Heart left ventricle (tissue), 16 donors: ENCODE data around the gene ZBTB3. TPM values are rescaled to one million over a fixed set of nuclear protein-coding genes. Genes with fewer than 3 reads are reported as not detected.

Experiments
- ATAC-seq, 4 donors: fragments of 200-7000 bp; cut with Tn5 transposase; one replicate each; pipeline ENCODE4 v1.9.1; 2020 to 2022; ENCODE audit warnings: moderate library complexity in 4 of 4, mild to moderate bottlenecking in 3 of 4, moderate number of reproducible peaks in 1 of 4
- DNase-seq, 5 donors: peaks; one replicate each; pipeline ENCODE4 v3.0.0-alpha.2; 2020
- H3K27ac ChIP-seq, 12 donors: fragments of 200-600 bp; sonication (generic) in 4 of 12; one replicate each; pipeline versions ENCODE4 v1.5.0 to v1.8.0; 2016 to 2022; ENCODE audit warnings: mild to moderate bottlenecking in 2 of 12
- H3K27me3 ChIP-seq, 9 donors: fragments of 200-600 bp; sonication (generic) in 2 of 9; one replicate each; pipeline versions ENCODE4 v1.5.1 to v1.8.0; 2016 to 2022; ENCODE audit warnings: mild to moderate bottlenecking in 3 of 9
- H3K36me3 ChIP-seq, 9 donors: fragments of 200-600 bp; sonication (generic) in 2 of 9; one replicate each; pipeline versions ENCODE4 v1.5.0 to v1.8.0; 2018 to 2022; ENCODE audit warnings: mild to moderate bottlenecking in 2 of 9
- H3K4me1 ChIP-seq, 12 donors: fragments of 200-600 bp; sonication (generic) in 4 of 12; one replicate each; pipeline versions ENCODE4 v1.5.0 to v1.8.0; 2016 to 2022; ENCODE audit warnings: mild to moderate bottlenecking in 3 of 12
- H3K4me3 ChIP-seq, 12 donors: fragments of 200-600 bp; sonication (generic) in 4 of 12; one replicate each; pipeline versions ENCODE4 v1.5.0 to v1.8.0; 2017 to 2022; ENCODE audit warnings: mild to moderate bottlenecking in 9 of 12, moderate library complexity in 4 of 12
- H3K9me3 ChIP-seq, 12 donors: fragments of 200-600 bp; sonication (generic) in 4 of 12; one replicate each; pipeline versions ENCODE4 v1.5.0 to v1.8.0; 2016 to 2022; ENCODE audit warnings: mild to moderate bottlenecking in 1 of 12
- POLR2A ChIP-seq, 2 donors: fragments of 450-650 bp; IDR thresholded peaks; one replicate each; pipeline ENCODE4 v1.6.1; 2017; ENCODE audit warnings: antibody characterized with exemption in 2 of 2, mild to moderate bottlenecking in 2 of 2, moderate library complexity in 2 of 2
- WGBS, 4 donors: extraction: QIAGEN DNeasy Blood & Tissue Kit in 2 of 4; methylation state at CpG; one replicate each; pipeline versions ENCODE4 v1.1.5 to v1.1.7; 2013 to 2018; 5-methylcytosine and 5-hydroxymethylcytosine counted together
- intact Hi-C, 10 donors: fragments of 100-400 bp; cut with DNase I; formaldehyde crosslinking; loops; one replicate each; pipeline versions ENCODE4 v1.11.1 to v1.14.2; 2022
- polyA plus RNA-seq, 2 donors: library from polyadenylated mRNA; stranded (reverse); fragments of 200-250 nt; gene quantifications; one replicate each; pipeline ENCODE4 v1.2.3, GENCODE V29; 2013
- total RNA-seq, 9 donors: library from RNA; depleted of rRNA in 2 of 9; stranded (reverse); fragments of >200 nt in 2 of 9; fragmentation: NEBNext Ultra II Directional in 3 of 9; extraction: Animal tissue kit (Norgen Biotek cat#: 25700) in 3 of 9; gene quantifications; one replicate each; pipeline versions ENCODE4 v1.1.0 to v1.2.4, GENCODE V29; 2016 to 2023
- TF ChIP-seq, protein P1 (sequence below), 12 donors: fragments of 200-600 bp; sonication (generic) in 4 of 12; IDR thresholded peaks; one replicate each; pipeline versions ENCODE4 v1.5.0 to v1.8.0; 2018 to 2022; ENCODE audit warnings: antibody characterized with exemption in 12 of 12, mild to moderate bottlenecking in 5 of 12
- donor health status: ischemic (EF 13 %, LVEDD 7.1; RV severe dilation, severe dysfunction).
- donor health status: healthy with polysubstance abuse.
- donor health status: DM: no; HTN: yes; CAD: no.
- donor health status: DM: no; HTN: no; CAD: no.
- donor health status: ischemic (EF 25% LVEDD 6.9; RV normal size, moderate dysfunction).
- donor health status: ischemic (EF 25% LVEDD 5.7; RV mildly dilated, moderate dysfunction).
- donor health status: healthy.
- donor health status: DM: yes; HTN: yes; CAD: no.
- donor health status: ischemic (EF 35%, LVEDD 5.7; RV mildly dilated, moderate dysfunction).
- donor health status: nonischemic (EF 11% LVEDD 7.7; RV severe dilation, severe dysfunction).
- donor health status: DM: yes; HTN: yes; CAD: no.
- donor health status: PGD.
- donor health status: ischemic (EF 29% LVEDD 5.4; RV normal size, mild dysfunction).
- donor health status: nonischemic (EF 23%, LVEDD 6.1; RV moderate dilation, normal function).

The ZBTB3 gene
- total and polyA plus RNA-seq, 11 donors, result 3.5 to 16.6 (median 9.6) TPM

GRCh38 chr11:62789576-62789975 is 35.6 kb upstream of the ZBTB3 start:
- Histone ChIP-seq H3K9me3 (no peaks in the 10 kb centered on the region), H3K4me1 (peaks cover 6 to 62% (median 51%) of the 10 kb centered on the region in 12 donors), H3K4me3 (no peak overlapping the region), H3K36me3 (peaks cover 0 to 56% (median 45%) of the 10 kb centered on the region in 9 donors), H3K27me3 (no peaks in the 10 kb centered on the region), H3K27ac (peak overlapping the region in 3 of 12 donors; percentile 4 to 82 (median 21))
- TF ChIP-seq, protein P1, sequence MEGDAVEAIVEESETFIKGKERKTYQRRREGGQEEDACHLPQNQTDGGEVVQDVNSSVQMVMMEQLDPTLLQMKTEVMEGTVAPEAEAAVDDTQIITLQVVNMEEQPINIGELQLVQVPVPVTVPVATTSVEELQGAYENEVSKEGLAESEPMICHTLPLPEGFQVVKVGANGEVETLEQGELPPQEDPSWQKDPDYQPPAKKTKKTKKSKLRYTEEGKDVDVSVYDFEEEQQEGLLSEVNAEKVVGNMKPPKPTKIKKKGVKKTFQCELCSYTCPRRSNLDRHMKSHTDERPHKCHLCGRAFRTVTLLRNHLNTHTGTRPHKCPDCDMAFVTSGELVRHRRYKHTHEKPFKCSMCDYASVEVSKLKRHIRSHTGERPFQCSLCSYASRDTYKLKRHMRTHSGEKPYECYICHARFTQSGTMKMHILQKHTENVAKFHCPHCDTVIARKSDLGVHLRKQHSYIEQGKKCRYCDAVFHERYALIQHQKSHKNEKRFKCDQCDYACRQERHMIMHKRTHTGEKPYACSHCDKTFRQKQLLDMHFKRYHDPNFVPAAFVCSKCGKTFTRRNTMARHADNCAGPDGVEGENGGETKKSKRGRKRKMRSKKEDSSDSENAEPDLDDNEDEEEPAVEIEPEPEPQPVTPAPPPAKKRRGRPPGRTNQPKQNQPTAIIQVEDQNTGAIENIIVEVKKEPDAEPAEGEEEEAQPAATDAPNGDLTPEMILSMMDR (IDR thresholded peaks at IDR 0.05), result no peak
- TF ChIP-seq POLR2A (IDR thresholded peaks at IDR 0.05), result no peak
- intact Hi-C loops, result loop anchor here in 6 of 10 donors (5.0 kb wide), 2 partner anchors 73 to 93 kb away; partner anchors contain the start of gene SLC3A2 (in 1 of the 6)
- 33 to 55% (median 45%) methylated on average over 2 to 3 of the region's 3 CpGs for WGBS, 4 donors
- ATAC-seq (no peak), DNase-seq (no peak)

GRCh38 chr11:62788991-62789390 is 35.0 kb upstream of the ZBTB3 start:
- peak overlapping the region in 3 of 12 donors; percentile 25 to 95 (median 92) for H3K4me3 ChIP-seq
- WGBS, 4 donors, result 62 to 74% (median 68%) methylated on average over 5 of the region's 5 CpGs
- H3K36me3 ChIP-seq, result peaks cover 0 to 51% (median 40%) of the 10 kb centered on the region in 9 donors

GRCh38 chr11:62787005-62787759 is 33.2 kb upstream of the ZBTB3 start, which contains the start of gene TMEM179B:
TSS of gene TMEM179B (plus strand) at chr11:62787402. CDS start at chr11:62787432, 30 bp downstream.
- ATAC-seq, result peak; percentile 81 to 90 (median 89)
- Histone ChIP-seq H3K4me1 (peaks cover 6 to 54% (median 43%) of the 10 kb centered on the region in 12 donors), H3K9me3 (no peaks in the 10 kb centered on the region), H3K27ac (peak within 1 kb of the TSS; percentile 88 to 100 (median 98)), H3K27me3 (no peaks in the 10 kb centered on the region), H3K4me3 (peak within 1 kb of the TSS; percentile 83 to 100 (median 92)), H3K36me3 (peaks cover 0 to 48% (median 32%) of the 10 kb centered on the region in 9 donors)
- intact Hi-C loops, result loop anchor here in 9 of 10 donors (2.0 to 5.0 kb wide), 8 partner anchors 16 to 95 kb away; partner anchors contain the start of genes NXF1 (in 1 of the 9), SLC3A2 (in 1 of the 9), STX5 (in 1 of the 9) and TAF6L (in 1 of the 9)
- WGBS, 4 donors, result 0% methylated on average over 33 to 88 of the region's 88 CpGs
- DNase-seq, result peak; percentile 96 to 99 (median 99)
- peak; percentile 81 to 97 for TF ChIP-seq POLR2A (IDR thresholded peaks at IDR 0.05)
- TF ChIP-seq, protein P1 (IDR thresholded peaks at IDR 0.05), result peak in 6 of 12 donors; percentile 28 to 60 (median 46)

More at GRCh38 chr11:62788991-62789390, 35.0 kb upstream of the ZBTB3 start:
- TF ChIP-seq, protein P1 (IDR thresholded peaks at IDR 0.05), result no peak
- no peak for TF ChIP-seq POLR2A (IDR thresholded peaks at IDR 0.05)
- H3K27me3 ChIP-seq, result no peaks in the 10 kb centered on the region
- no peak for ATAC-seq
- DNase-seq, result no peak
- H3K27ac ChIP-seq, result peak overlapping the region in 7 of 12 donors; percentile 4 to 97 (median 18)
- intact Hi-C loops, result loop anchor here in 6 of 10 donors (5.0 kb wide), 2 partner anchors 73 to 93 kb away; partner anchors contain the start of gene SLC3A2 (in 1 of the 6)
- no peaks in the 10 kb centered on the region for H3K9me3 ChIP-seq
- peaks cover 6 to 62% (median 51%) of the 10 kb centered on the region in 12 donors for H3K4me1 ChIP-seq
